ENCODE results near the gene PCGF1. TPM values are rescaled to one million over a fixed set of nuclear protein-coding genes. Genes with fewer than 3 reads are reported as not detected.
A peak's percentile ranks its signal among the peaks of the same experiment; 100 is the strongest.

The PCGF1 gene
- total and polyA plus RNA-seq, 9 of the 15 experiments (the other 6 are each of a cell fraction or from before 2014, with no cell fraction given): 20.3 to 45.7 (median 29.3) TPM

DNA sequence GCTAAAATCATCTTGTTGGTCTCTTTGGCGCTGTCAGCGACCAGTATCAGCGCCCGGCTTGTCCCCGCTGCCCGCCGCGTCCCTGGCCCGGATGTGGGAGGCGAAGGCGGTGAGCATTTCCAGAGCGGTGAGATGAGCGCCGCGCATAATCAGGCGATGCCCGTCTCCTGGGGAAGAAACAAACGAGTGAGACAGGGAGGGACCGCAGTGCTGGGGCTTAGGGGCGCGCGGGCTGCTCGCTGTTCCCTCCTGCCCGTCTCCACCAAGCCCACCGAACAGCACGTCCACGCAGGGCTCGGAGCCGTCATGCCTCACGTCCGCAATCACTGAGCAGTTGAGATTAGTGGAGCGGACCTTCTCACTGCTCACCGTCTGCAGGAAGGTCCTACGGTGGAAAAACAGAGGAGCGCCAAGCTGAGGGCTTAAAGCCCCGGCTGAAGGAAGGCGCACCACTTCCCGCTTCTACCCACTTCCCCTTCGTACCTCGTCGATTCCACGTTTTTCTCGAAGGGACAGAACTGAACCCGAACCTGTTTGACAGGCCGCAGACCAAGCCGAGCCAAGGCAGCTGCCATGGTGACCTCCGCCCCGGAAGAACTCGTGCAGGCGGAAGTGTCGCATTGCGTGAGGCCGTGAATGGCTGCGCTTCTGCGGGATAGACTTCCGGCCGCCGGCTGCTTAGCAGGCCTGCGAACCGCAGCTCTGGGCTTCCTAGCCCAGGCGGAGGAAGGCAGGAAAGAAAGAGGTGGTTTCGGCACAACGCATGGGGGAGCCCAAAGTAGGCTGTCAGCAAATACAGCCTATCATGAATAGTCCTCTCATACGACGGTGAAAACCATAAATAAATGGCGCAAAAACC, 35.2 kb downstream of the PCGF1 start, which contains the start of gene MRPL53 (continued):
- peak; percentile 93 for TF ChIP-seq THAP7 (CRISPR knock-in tag; IDR thresholded peaks at IDR 0.05)
- TF ChIP-seq ATF4 (CRISPR knock-in tag; IDR thresholded peaks at IDR 0.05): peak; percentile 51
- TF ChIP-seq, protein P1, sequence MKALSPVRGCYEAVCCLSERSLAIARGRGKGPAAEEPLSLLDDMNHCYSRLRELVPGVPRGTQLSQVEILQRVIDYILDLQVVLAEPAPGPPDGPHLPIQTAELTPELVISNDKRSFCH (CRISPR knock-in tag; IDR thresholded peaks at IDR 0.05): no peak
- TF ChIP-seq, protein P1 (tag; IDR thresholded peaks at IDR 0.05): no peak
- TF ChIP-seq LARP7 (IDR thresholded peaks at IDR 0.05): no peak
- no peak for TF ChIP-seq KHSRP (IDR thresholded peaks at IDR 0.05)
- TF ChIP-seq ZC3H4 (CRISPR knock-in tag; IDR thresholded peaks at IDR 0.05; ENCODE audit: borderline replicate concordance): no peak
- peak; percentile 88 for TF ChIP-seq TFAP4 (CRISPR knock-in tag; IDR thresholded peaks at IDR 0.05; ENCODE audit: borderline replicate concordance)
- TF ChIP-seq ZNF512 (tag; IDR thresholded peaks at IDR 0.05): no peak
- no peak for TF ChIP-seq EWSR1 (IDR thresholded peaks at IDR 0.05; ENCODE audit: borderline replicate concordance, low read depth, partially characterized antibody)
- TF ChIP-seq JUN (IDR thresholded peaks at IDR 0.05; ENCODE audit: borderline replicate concordance, low read depth, low read length): no peak
- TF ChIP-seq JUN (CRISPR knock-in tag; IDR thresholded peaks at IDR 0.05; ENCODE audit: borderline replicate concordance): no peak
- TF ChIP-seq COPS2 (conservative IDR thresholded peaks at IDR 0.05): no peak
- no peak for TF ChIP-seq HMG20B (CRISPR knock-in tag; IDR thresholded peaks at IDR 0.05)
- TF ChIP-seq ELF1 (tag; IDR thresholded peaks at IDR 0.05): peak; percentile 89
- TF ChIP-seq GATAD2A (IDR thresholded peaks at IDR 0.05): no peak
- TF ChIP-seq BCL6 (CRISPR knock-in tag; IDR thresholded peaks at IDR 0.05): no peak; the same call in 1 of the 2 replicates
- TF ChIP-seq SIRT6 (IDR thresholded peaks at IDR 0.05; ENCODE audit: low read depth, low read length): no peak
- TF ChIP-seq YBX1 (IDR thresholded peaks at IDR 0.05): no peak
- no peak for TF ChIP-seq ZHX1 (conservative IDR thresholded peaks at IDR 0.05; ENCODE audit: low read length)
- 0 out of 2 replicates have a peak, but pooled peaks have one; percentile 15 for TF ChIP-seq HLTF (IDR thresholded peaks at IDR 0.05)
- TF ChIP-seq ZKSCAN3 (CRISPR knock-in tag; IDR thresholded peaks at IDR 0.05): no peak
- TF ChIP-seq POLR2G (IDR thresholded peaks at IDR 0.05; ENCODE audit: low read depth, low read length): peak; percentile 94

All from K562 (cell line).